ENCODE data around the gene FZD7.

DNA sequence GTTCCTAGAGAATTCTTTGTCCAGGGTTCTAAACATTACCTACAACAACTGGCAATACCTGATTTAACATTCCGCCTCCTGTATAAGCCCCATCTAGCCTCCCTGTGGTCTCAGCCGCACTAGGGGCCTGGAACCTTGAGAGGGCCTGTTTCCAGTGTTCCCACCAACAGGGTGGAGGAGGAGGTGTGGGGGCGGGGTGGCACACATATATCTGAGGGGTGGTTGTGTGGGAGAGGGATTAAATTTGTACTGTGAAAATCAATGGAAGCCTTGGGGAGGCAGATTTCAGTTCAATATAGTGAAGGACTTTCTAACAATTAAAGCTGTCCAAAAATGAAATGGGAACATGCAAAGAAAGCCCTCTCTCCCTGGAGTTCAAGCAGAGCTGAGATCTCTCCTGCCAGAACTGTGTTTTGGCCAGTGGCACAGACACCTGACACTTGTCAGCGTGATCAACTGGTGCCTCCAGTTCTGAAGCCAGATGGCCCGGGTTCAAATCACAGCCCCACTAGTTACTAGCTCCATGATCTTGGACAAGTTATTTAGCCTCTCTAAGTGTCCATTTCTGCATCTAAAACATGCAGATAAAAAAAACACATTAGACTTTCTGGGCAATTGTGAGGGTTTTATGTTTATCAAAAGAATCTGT is 17.0 kb upstream of the FZD7 start:
- TF ChIP-seq, protein P1, sequence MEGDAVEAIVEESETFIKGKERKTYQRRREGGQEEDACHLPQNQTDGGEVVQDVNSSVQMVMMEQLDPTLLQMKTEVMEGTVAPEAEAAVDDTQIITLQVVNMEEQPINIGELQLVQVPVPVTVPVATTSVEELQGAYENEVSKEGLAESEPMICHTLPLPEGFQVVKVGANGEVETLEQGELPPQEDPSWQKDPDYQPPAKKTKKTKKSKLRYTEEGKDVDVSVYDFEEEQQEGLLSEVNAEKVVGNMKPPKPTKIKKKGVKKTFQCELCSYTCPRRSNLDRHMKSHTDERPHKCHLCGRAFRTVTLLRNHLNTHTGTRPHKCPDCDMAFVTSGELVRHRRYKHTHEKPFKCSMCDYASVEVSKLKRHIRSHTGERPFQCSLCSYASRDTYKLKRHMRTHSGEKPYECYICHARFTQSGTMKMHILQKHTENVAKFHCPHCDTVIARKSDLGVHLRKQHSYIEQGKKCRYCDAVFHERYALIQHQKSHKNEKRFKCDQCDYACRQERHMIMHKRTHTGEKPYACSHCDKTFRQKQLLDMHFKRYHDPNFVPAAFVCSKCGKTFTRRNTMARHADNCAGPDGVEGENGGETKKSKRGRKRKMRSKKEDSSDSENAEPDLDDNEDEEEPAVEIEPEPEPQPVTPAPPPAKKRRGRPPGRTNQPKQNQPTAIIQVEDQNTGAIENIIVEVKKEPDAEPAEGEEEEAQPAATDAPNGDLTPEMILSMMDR (IDR thresholded peaks at IDR 0.05), result no peak
- no peak for TF ChIP-seq POLR2A (IDR thresholded peaks at IDR 0.05)
